Activated effector memory CD4-positive, alpha-beta T cell treated with Interleukin-2 at 50 U/mL for 16 hours (primary cell): ENCODE measurements around the gene ENKD1.
A peak's percentile ranks its signal among the peaks of the same experiment; 100 is the strongest.
"Not testable (repeated sequence)": the region's sequence is repeated elsewhere in the genome, so short reads cannot be mapped to it uniquely, and the experiment has no call there.

Experiments used
- DNase-seq: peaks from one replicate; pipeline ENCODE4 v3.0.0-alpha.2; 2020

ENKD1 gene

DNA sequence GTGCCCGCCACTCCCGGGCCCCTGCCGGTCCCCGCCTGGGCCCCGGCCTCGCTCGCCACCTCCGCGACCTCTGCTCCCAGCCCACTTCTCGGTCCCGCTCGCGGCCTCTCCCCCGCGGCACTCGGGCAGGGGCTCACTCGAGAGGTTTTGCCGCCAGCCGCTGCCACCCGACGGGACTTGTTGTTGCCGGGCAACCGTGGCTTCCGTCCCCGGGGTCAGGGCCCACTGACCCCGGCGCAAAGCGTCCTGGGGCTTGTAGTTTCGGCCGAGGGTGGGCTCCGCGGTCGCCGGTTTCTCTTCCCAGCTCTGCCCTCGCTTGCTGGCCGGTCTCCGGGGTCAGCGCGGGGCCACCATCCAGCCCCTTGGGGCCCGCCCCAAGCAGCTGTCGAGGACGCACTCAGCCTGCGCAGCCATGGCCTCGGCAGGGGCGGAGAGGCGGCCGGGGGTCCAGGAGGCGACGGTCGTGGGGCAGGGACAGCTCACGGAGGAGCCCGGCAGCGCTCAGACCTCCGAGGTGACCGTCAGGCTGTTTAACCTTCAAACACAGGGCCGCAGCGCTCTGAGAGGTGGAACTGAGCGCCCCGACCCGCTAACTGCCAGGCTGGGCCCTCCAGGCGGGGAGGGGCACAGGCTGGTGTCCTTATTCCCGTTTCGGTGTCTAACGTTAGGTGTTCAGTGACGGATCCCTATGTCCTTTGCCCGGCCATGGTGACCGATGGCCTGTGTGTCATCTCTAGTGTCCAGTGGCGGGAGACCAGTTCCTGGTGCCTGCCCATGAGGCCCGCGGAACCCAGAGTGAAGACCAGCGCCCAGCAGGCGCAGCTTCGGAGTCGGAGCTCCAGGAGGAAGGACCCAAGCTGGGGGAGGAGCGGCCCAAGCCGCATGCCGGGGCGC, at the start of gene ENKD1, which contains the start of gene C16orf86:
TSS of gene ENKD1 (minus strand) at position 192 of the 894 bp plus-strand sequence. CDS start 308 bp downstream, outside the sequence.
TSS of gene C16orf86 (plus strand) at position 256 of the 894 bp plus-strand sequence. CDS start at position 413, 157 bp downstream.
- DNase-seq: peak; percentile 70

DNA sequence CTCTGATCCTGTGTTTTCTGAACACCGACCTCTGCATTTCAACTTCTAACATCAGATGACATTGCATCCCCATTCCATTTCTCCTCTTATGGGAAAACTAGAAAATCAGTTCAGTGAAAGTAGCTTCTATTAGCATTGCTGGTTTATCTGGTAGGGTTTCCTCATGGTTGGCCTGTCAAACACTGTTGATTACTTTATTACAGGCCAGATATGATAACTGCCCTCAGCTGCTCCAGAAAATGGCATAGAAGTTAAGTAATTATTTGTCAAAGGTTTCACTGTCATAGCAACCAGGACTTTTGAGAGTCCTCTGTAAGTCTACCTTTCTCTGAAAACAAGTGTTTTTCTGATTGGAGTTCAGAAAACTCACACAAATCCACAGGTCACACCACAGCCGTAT, 49.5 kb upstream of the ENKD1 start:
- DNase-seq: no peak

GRCh38 chr16:67714522-67714921, 48.0 kb upstream of the ENKD1 start:
- DNase-seq: no peak

- DNase-seq: no peak
These were observed 47.2 kb upstream of the ENKD1 start for GRCh38 chr16:67713647-67714273.

- DNase-seq: no peak
These were observed 44.1 kb upstream of the ENKD1 start for GRCh38 chr16:67710607-67711006.

GRCh38 chr16:67709050-67709449, 42.5 kb upstream of the ENKD1 start:
- no peak for DNase-seq

- no peak for DNase-seq
These were observed 41.8 kb upstream of the ENKD1 start for GRCh38 chr16:67708368-67708771.

DNA sequence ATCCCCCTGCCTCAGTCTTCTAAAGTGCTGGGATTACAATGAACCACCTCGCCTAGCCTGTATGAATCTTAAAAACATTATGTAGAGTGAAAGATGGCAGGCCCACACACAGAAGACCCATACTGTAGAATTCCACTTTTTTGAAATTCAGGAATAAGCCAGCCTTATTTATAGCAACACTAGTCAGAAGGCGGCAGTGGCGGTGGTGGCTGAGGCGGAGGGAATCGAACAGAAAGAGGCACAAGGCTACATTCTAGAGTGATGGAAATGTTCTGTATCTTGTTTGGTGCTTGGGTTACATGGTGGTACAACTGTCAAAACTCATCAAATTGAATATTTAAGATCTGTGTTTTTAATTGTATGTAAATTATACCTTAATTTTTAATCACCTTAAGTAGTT, 41.2 kb upstream of the ENKD1 start:
- no peak for DNase-seq

- no peak for DNase-seq
These were observed 40.7 kb upstream of the ENKD1 start for GRCh38 chr16:67707210-67707609.

- no peak for DNase-seq
These were observed 37.6 kb upstream of the ENKD1 start for GRCh38 chr16:67704110-67704509.

DNA sequence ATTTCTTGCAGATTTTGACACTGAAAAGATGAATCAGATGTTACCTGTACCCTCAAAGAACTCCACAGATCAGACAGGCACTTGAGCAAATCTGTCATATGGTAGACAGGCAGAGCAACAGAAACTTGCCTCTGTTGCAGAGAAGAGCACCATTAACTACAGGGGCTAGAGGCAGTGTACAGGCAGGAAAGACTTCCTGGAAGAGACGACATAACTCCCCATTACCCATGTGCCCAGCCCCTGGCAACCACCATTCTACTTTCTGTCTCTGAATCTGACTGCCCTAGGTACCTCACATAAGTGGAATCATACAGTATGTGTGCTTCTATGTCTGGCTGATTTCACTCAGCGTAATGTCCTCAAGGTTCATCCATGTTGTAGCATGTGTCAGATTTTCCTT, 37.1 kb upstream of the ENKD1 start:
- no peak for DNase-seq

GRCh38 chr16:67702130-67702529, 35.6 kb upstream of the ENKD1 start:
- DNase-seq: no peak

GRCh38 chr16:67701420-67701819, 34.9 kb upstream of the ENKD1 start:
- no peak for DNase-seq

DNA sequence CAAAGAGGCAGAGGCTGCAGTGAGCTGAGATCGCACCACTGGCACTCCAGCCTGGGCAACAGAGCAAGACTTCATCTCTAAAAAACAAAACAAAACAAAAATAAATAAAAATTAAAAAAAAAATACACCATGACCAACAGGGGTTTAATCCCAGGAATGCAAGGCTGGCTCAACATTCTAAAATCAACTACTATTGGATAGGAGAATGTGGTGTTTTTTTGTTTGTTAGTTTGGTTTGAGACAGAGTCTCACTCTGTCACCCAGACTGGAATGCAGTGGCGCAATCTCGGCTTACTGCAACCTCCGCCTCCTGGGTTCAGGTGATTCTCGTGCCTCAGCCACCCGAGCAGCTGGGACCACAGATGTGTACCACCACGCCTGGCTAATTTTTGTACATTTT, 32.7 kb upstream of the ENKD1 start:
- DNase-seq: no peak

DNA sequence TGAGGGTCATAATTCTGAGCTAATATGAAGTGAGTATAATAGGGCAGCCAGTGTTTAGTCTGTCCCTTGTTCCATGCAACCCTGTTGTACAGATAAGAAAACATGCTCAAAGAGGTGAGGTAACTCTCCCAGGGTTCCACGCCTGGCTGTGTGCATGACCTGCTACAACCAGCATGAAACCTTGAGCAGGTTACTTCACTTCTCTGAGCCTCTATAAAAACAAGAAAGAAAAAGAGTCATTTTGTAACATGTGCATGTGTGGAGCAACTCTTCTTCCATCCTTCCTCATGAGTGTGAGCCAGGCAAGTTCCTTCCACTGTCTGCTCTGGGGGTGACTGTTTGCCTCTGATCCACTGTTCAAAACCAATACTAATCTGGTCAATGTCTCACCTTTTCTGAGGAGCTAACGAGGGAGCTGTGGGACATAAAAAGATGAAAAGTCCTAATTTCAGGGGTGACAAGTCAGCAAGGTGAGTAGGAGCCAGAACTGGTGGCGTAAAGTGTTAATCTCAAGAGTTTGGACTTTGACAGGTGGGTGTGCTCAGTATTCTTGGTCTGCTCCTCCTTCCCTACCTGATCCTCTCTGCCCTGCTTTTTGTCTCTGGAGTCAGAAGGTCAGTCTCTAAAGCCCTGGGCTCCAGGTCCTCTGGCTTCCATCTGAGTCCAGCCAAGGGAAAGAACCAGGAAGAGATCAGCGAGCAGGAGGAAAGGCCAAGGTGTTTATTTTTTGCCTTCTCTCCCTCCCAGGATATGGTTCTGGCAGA, 31.1 kb upstream of the ENKD1 start:
- no peak for DNase-seq

GRCh38 chr16:67694611-67695010, 28.1 kb upstream of the ENKD1 start:
- no peak for DNase-seq

GRCh38 chr16:67693517-67694285, 27.2 kb upstream of the ENKD1 start:
- not testable (repeated sequence) for DNase-seq

DNA sequence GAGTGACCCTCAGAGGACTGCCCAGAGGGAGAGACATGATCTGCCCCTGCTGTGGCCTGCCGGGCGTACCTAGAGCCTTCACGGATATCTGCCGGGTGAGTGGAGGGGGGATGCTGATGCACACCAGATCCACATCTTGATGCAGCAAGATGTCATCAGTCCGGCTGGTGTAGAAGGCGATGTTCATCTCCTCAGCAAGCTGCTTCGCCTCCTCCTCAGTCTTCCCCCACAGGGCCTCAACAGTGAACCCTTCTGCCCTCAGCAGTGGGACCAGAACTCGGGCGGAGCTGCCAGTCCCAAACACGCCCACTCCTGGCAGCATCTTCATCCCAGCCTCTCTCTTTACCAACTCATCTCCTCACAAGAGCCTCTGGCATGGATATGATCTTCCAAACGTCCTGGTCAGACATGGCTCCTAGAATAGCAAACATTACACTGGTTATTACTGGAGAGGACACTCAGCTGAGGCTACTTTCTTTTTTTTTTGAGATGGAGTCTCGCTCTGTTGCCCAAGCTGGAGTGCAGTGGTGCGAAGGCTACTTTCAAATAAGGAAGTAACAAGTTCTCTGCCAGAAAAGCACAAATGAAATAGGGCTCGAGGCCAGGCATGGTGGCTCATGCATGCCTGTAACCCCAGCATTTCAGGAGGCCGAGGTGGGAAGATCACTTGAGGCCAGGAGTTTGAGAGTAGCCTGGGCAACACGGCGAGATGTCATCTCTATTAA, 19.0 kb upstream of the ENKD1 start:
- DNase-seq: no peak

DNA sequence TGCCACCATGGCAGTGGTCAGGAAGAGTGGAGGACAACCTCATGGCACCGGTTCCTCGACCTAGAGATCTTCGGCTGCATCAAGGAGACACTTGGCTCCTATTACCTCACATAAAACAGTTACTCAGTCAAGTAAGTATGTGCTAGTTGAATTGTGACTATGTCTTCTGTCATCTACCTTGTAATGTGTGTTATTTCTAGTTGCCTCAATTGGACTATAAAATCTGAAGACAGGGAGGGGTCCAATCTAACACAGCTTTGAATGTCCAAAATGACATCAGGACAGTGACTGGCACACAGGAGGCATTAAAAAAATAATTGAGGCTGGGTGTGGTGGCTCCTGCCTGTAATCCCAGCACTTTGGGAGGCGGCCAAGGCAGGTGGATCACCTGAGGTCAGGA, 17.2 kb upstream of the ENKD1 start:
- no peak for DNase-seq

- no peak for DNase-seq
These were observed 13.7 kb upstream of the ENKD1 start for GRCh38 chr16:67679935-67680897.
